NB4 (cell line): ENCODE results near the gene RFTN1.

ENCODE experiments used
- MYC ChIP-seq: IDR thresholded peaks from 2 replicates; pipeline ENCODE4 v1.6.1; 2011; ENCODE audit warnings: low read depth, low read length
- POLR2A ChIP-seq: IDR thresholded peaks from 2 replicates; pipeline ENCODE4 v1.6.1; 2011; ENCODE audit warnings: mild to moderate bottlenecking; ENCODE audit not compliant: insufficient read length; ENCODE audit errors: extremely low read depth
- TF ChIP-seq, protein P1 (sequence below): IDR thresholded peaks from one replicate; pipeline ENCODE4 v1.5.1; 2012; ENCODE audit warnings: low read depth, low read length
- TF ChIP-seq, protein P2 (sequence below): IDR thresholded peaks from 2 replicates; pipeline ENCODE4 v1.6.1; 2011; ENCODE audit warnings: low read depth, low read length

GRCh38 chr3:16319723-16320122, 193.8 kb downstream of the RFTN1 start:
- TF ChIP-seq, protein P1, sequence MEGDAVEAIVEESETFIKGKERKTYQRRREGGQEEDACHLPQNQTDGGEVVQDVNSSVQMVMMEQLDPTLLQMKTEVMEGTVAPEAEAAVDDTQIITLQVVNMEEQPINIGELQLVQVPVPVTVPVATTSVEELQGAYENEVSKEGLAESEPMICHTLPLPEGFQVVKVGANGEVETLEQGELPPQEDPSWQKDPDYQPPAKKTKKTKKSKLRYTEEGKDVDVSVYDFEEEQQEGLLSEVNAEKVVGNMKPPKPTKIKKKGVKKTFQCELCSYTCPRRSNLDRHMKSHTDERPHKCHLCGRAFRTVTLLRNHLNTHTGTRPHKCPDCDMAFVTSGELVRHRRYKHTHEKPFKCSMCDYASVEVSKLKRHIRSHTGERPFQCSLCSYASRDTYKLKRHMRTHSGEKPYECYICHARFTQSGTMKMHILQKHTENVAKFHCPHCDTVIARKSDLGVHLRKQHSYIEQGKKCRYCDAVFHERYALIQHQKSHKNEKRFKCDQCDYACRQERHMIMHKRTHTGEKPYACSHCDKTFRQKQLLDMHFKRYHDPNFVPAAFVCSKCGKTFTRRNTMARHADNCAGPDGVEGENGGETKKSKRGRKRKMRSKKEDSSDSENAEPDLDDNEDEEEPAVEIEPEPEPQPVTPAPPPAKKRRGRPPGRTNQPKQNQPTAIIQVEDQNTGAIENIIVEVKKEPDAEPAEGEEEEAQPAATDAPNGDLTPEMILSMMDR: no peak
- no peak for TF ChIP-seq POLR2A
- TF ChIP-seq MYC: no peak
- TF ChIP-seq, protein P2, sequence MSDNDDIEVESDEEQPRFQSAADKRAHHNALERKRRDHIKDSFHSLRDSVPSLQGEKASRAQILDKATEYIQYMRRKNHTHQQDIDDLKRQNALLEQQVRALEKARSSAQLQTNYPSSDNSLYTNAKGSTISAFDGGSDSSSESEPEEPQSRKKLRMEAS: no peak
